HG02571 (cell line): ENCODE results near the gene CCSER1.

Experiments used
- ATAC-seq: cut with Tn5 transposase; IDR thresholded peaks from one replicate; pipeline ENCODE4 v1.9.1; 2021; ENCODE audit warnings: mild to moderate bottlenecking, moderate library complexity; ENCODE audit not compliant: unreplicated experiment

Gene CCSER1

DNA sequence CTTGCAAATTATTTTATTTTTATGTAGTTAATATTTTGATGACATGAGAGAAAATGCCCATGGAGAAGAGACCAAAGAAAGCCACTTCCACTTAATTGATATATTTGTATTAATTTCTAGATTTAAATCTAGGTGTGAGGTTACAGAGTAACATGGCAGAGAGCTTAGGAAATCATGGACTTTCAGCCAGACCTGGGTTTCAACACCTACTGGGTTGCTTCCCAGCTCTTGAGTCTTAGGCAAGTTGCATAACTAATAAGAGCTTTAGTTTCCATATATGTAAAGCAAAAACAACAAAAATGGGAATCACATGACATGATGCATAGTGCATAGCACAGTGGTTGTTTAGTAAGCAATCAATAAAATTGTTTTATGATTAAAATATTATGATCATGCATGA lies 413.3 kb downstream of the CCSER1 start:
- ATAC-seq, result no peak

DNA sequence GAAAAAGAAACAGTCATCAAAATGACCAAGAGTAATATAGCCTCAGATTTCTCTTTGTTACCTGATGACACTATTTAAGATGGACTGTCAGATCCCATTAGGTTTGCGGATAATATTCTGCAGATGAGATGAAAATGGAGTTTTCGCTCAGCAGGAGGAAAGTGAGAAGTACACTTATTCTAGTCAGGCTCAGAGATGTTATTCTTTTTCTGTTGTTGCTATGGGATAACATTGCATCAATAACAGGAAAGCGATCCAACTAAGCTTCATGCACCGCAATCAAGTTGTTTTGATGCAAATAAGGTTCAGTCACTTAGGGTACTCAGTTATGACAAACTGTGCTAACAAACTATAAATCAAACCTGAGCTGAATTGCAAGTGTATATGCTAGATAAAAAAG lies 415.0 kb downstream of the CCSER1 start:
- ATAC-seq, result no peak

GRCh38 chr4:90543419-90544170 lies 416.4 kb downstream of the CCSER1 start:
- no peak for ATAC-seq

- no peak for ATAC-seq
Observed at GRCh38 chr4:90544532-90545045, 417.4 kb downstream of the CCSER1 start.

DNA sequence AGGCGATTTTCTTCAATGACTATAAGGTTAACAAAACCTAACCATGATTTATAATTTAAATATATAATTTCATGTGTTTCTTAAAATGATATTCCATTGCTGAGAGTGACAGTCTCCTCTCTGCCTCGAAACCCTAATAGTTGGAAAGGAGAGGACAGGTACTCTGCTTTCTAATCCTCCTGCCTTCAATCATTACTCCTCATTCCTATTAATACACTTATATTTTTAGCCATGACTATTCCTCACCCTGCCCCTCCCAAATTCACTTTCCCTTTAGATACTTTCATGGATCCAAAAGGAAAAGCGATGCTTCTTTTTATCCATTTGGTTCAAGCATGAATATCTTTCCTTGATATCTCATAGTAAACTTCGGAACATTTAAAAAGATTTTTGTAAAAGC lies 418.2 kb downstream of the CCSER1 start:
- no peak for ATAC-seq

GRCh38 chr4:90546114-90546513 lies 418.9 kb downstream of the CCSER1 start:
- ATAC-seq, result no peak

GRCh38 chr4:90570615-90571014 lies 443.4 kb downstream of the CCSER1 start:
- no peak for ATAC-seq

DNA sequence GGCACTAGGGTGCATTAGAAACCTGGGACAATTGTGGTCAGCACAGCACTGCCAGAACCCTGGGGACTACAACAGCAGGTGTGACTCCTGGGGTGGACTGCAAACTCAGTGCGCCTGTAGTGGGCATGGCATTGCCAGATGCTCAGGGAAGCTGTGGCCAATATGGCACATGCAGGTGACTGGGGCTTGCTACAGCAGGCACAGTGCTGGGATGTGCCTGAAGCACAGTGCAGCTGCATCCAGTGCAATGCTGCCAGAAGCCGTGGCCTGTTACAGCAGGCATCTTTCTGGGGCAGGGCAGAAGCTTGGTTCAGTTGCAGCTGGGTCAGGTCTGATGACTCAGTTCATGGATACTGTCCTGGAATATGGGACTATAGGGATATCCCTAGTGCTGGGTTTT lies 445.8 kb downstream of the CCSER1 start:
- ATAC-seq, result no peak

DNA sequence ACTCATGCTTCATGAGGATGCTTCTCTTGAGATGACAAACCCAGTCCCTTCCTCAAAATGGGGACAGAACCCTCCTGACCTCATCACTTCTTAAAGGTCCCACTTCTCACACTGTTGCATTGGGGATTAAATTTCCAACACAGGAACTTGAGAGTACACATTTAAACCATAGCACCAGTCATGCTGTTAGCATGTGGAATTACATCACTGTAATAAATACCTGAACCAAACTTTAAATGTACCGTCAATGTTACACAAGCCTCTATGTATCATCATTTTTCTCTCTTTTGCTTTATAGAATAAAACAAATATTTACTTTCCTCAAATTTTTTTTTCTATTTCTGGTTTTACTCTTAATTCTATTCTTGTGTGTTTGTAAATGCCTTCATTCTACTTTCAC lies 448.2 kb downstream of the CCSER1 start:
- ATAC-seq, result no peak

DNA sequence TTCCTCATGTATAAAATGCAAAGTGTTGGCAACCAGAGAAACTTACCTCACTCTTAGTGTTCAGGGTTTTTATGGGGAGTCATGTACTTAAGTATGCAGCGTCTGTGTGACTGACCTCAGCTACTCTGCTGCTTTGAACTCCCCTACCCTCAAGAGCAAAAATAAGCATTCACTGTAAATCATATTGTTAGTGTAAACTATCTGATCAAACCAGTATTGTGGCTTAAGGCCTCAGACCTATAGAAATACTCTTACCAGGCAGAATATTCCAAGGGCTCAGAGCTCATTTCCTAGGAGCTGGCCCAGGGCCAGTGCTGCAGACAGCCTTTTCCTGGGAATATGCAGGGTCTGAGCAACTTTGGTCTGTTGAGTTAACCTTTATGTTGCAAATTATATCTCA lies 453.1 kb downstream of the CCSER1 start:
- ATAC-seq, result no peak

DNA sequence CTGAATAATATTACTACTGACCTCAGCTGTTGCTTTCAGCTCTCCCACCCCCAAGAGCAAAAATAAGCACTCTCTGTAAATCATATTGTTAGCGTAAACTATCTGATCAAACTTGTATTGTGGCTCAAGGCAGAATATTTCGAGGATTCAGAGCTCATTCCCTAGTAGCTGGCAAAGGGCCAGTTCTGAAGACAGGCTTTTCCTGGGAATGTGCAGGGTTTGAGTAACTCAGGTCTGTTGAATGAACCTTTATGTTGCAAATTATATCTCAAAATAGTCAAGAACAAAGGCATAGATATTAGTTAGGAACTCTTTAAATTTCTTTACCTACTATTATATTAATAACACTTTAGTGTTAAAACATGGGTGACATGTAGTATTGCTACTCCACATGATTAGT lies 454.9 kb downstream of the CCSER1 start:
- ATAC-seq, result no peak

DNA sequence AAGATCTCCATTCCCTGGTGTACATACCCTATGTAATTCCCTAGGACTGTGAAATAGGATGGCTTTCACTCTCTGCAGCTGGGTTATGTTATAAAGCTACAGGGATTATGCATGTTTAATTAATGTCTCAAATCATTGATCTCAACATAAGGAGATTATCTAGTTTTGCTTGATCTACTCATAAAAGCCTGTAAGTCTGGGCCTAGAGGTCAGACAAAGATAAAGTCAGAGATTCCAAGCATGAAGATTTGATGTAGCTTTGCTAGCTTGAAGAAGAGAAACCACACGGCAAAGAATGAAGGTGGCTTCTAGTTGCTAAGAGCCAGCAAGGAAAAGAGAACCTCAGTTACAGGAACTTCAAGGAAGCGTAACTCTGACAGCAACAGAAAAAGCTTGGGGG lies 456.9 kb downstream of the CCSER1 start:
- no peak for ATAC-seq

DNA sequence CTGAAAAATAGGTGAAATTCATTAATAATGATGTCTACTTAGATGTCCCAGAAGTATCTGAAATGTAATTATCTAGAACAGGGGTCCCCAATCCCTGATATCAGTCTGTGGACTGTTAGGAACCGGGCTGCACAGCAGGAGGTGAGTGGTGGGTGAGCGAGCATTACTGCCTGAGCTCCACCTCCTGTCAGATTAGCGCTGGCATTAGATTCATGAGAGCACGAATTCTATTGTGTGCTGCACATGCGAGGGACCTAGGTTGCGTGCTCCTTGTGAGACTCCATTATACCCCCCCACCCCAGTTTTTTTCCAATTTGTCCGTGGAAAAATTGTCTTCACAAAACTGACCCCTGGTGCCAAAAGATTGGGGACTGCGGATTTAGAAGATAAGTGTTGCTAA lies 458.8 kb downstream of the CCSER1 start:
- ATAC-seq, result no peak

DNA sequence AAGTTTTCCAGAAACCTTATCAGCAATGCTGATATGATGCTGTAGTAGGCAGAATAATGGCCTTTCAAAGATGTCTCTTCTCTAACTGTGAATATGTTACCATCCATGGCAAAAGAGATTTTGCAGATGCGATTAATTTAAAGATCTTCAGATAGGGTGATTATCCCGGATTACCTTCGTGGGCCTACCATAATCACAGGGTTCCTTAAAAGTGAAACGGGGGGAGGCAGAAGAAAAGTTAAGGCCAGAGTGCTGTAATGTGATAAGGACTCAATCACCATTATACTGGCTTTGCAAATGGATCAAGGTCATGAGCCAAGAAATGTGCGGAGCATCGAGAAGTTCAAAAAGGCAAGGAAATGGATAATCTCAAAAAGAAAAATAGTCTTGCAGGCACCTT lies 459.6 kb downstream of the CCSER1 start:
- ATAC-seq, result no peak

DNA sequence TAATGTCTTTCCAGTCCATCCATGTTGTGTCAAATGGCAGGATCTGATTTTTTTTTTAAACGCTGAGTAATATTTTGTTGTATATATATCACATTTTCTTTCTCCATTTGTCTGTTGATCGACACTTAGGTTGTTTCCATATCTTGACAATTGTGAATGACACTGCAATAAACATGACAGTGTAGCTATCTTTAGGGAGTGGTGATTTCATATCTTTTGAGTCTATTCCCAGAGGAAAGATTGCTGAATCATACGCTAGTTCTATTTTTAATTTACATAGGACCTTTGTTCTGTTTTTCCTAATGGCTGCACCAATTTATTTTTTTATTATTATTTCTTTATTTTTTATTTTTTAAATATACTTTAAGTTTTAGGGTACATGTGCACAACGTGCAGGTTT lies 470.7 kb downstream of the CCSER1 start:
- ATAC-seq, result no peak

DNA sequence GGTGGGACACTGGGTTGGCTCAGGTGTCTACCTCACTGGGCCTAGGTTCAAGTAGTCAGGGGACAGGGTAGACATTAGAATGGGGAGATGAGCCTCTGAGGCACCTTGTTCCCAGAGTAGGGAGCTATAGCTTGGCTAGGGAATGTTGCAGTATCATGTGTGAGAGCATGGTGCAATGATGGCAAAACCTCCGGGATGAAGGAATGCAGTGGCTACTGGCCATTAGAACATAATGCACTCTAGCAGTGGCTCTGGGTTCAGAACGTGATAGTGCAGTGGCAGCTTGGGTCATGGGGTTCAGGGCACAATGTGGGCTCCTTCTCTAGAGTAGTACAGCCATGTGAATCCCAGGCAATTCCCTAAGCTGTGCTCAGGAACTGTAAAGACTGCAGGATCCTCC lies 471.5 kb downstream of the CCSER1 start:
- no peak for ATAC-seq

DNA sequence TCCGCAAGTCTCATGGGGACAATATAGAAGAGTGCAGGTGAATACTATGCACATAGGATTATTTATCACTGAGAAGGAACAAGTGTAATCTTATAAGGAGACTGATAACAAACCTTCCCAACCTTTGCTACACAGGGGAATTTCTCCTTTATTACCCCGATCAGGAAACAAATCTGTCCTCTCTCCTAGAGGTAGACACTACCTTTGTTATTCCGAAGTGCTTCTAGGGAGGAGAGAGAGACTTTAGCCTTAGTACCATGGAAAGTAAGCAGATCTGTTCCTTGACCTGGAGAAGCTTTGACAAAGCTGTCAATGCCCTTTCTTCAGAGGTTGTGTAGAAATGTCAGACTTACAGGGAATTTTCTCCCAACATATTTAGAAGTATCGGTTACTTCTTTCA lies 475.5 kb downstream of the CCSER1 start:
- ATAC-seq, result no peak

DNA sequence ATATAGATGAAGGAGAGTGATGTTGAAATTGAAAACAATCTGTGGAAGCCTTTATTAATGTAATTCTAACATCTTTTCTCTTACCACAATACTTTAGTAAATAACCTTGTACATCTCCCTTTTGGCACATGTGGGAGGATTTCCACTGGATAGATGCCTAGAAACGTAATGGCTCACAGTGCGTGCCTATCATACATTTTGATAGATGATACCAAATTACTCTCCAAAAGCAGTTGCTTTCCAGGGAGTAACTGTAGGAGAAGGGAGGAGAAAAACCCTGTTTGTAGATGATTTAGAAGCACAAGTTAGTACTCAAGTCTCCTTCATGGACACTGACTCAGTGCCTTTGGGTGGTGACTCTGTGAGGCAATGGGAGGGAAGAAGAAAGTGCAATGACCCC lies 476.3 kb downstream of the CCSER1 start:
- ATAC-seq, result no peak

DNA sequence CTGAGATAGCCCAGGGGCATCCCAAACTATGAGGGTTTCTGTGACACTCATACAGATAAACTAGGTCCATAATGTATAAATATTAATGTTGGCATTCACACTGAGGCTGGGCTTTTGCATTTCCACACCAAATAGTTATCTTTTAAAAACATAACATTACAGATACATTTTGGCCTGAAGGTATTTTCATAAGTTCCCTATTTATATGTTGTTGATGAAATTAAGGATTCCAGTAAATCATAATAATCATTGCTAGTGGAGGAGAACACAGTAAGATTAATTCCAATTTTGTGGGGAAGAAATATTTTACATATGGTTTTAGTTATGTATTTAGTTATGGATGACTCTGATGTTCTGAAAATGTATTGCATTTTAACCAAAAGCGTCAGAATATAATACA lies 479.6 kb downstream of the CCSER1 start:
- ATAC-seq, result no peak

- no peak for ATAC-seq
Observed at GRCh38 chr4:90614371-90614770, 487.2 kb downstream of the CCSER1 start.

DNA sequence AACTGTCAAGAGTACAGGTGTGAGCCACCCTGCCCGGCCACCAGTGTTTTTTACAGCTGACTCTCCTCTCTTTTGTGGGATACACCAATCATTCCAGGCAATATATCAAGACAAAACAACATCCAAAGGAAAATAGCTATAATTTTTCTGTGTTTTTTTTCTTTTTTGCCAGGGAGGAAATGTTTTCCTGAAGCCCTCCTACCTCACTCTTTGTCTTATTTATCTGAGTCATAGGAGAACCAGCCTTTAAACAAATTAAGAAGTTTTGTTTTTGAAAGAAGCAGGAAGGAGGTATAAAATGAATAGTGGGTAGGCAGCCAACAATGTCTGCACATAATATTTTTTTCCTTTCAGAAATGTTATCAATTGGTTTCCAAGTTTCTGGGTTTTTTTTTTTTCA lies 493.9 kb downstream of the CCSER1 start:
- no peak for ATAC-seq

DNA sequence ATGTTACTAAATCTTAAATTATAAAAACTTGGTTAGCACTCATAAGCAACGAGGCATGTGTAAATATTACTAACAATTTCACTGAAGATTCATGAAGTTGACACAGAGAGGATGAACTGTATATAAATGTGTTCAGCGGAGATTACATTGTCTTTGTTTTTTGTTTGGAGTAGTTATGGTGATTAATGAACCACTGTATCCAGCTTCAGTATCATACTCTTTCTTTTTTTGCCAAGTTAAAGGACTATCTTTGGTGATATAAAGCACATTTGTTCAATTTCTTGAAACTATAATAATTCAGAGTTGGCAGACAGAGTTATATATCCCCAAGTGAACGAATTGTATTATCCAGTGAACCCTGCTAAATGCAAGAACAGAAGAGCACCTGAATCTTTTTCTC lies 497.6 kb downstream of the CCSER1 start:
- no peak for ATAC-seq
